ENCODE data around the gene NCKAP1. TPM values are rescaled to one million over a fixed set of nuclear protein-coding genes. Genes with fewer than 3 reads are reported as not detected.

The NCKAP1 gene
- total RNA-seq, 1 donor from 2014 or later = 180 TPM

GRCh38 chr2:183027443-183027842, 10.8 kb downstream of the NCKAP1 start:
- H3K27me3 ChIP-seq (ENCODE audit: control insufficient read depth, insufficient read depth, low read length) = no peaks in the 10 kb centered on the region
- no peak for FAIRE-seq
- H3K36me3 ChIP-seq (ENCODE audit: control insufficient read depth, insufficient read depth, low read length) = peaks cover 3% of the 10 kb centered on the region
- H3K4me3 ChIP-seq (ENCODE audit: low read depth, low read length) = no peak overlapping the region
- DNase-seq (ENCODE audit: low read depth) = no peak
- TF ChIP-seq CTCF (IDR thresholded peaks at IDR 0.05; ENCODE audit: insufficient read depth, low read length, severe bottlenecking) = no peak

- Histone ChIP-seq H3K4me3 (ENCODE audit: low read depth, low read length) (no peak overlapping the region), H3K27me3 (ENCODE audit: control insufficient read depth, insufficient read depth, low read length) (no peaks in the 10 kb centered on the region), H3K36me3 (ENCODE audit: control insufficient read depth, insufficient read depth, low read length) (peaks cover 4% of the 10 kb centered on the region)
- DNase-seq (ENCODE audit: low read depth) (no peak), FAIRE-seq (no peak)
- TF ChIP-seq CTCF (IDR thresholded peaks at IDR 0.05; ENCODE audit: insufficient read depth, low read length, severe bottlenecking) = no peak
These were observed 11.8 kb downstream of the NCKAP1 start for GRCh38 chr2:183026424-183026823.

- Histone ChIP-seq H3K36me3 (ENCODE audit: control insufficient read depth, insufficient read depth, low read length) (peaks cover 4% of the 10 kb centered on the region), H3K27me3 (ENCODE audit: control insufficient read depth, insufficient read depth, low read length) (no peaks in the 10 kb centered on the region), H3K4me3 (ENCODE audit: low read depth, low read length) (no peak overlapping the region)
- no peak for DNase-seq (ENCODE audit: low read depth)
- TF ChIP-seq CTCF (IDR thresholded peaks at IDR 0.05; ENCODE audit: insufficient read depth, low read length, severe bottlenecking) = no peak
- no peak for FAIRE-seq
These were observed 12.3 kb downstream of the NCKAP1 start for GRCh38 chr2:183025993-183026392.

GRCh38 chr2:183024339-183025095, 13.7 kb downstream of the NCKAP1 start:
- Histone ChIP-seq H3K4me3 (ENCODE audit: low read depth, low read length) (no peak overlapping the region), H3K27me3 (ENCODE audit: control insufficient read depth, insufficient read depth, low read length) (no peaks in the 10 kb centered on the region), H3K36me3 (ENCODE audit: control insufficient read depth, insufficient read depth, low read length) (peaks cover 4% of the 10 kb centered on the region)
- DNase-seq (ENCODE audit: low read depth) (no peak), FAIRE-seq (no peak)
- TF ChIP-seq CTCF (IDR thresholded peaks at IDR 0.05; ENCODE audit: insufficient read depth, low read length, severe bottlenecking) = no peak

GRCh38 chr2:183022711-183023110, 15.5 kb downstream of the NCKAP1 start:
- H3K4me3 ChIP-seq (ENCODE audit: low read depth, low read length) = no peak overlapping the region
- no peak for DNase-seq (ENCODE audit: low read depth)
- H3K27me3 ChIP-seq (ENCODE audit: control insufficient read depth, insufficient read depth, low read length) = no peaks in the 10 kb centered on the region
- FAIRE-seq = no peak
- no peak for TF ChIP-seq CTCF (IDR thresholded peaks at IDR 0.05; ENCODE audit: insufficient read depth, low read length, severe bottlenecking)
- peaks cover 6% of the 10 kb centered on the region for H3K36me3 ChIP-seq (ENCODE audit: control insufficient read depth, insufficient read depth, low read length)

- TF ChIP-seq CTCF (IDR thresholded peaks at IDR 0.05; ENCODE audit: insufficient read depth, low read length, severe bottlenecking) = no peak
- H3K4me3 ChIP-seq (ENCODE audit: low read depth, low read length) = no peak overlapping the region
- FAIRE-seq (no peak), DNase-seq (ENCODE audit: low read depth) (no peak)
- no peaks in the 10 kb centered on the region for H3K27me3 ChIP-seq (ENCODE audit: control insufficient read depth, insufficient read depth, low read length)
- peaks cover 6% of the 10 kb centered on the region for H3K36me3 ChIP-seq (ENCODE audit: control insufficient read depth, insufficient read depth, low read length)
These were observed 16.6 kb downstream of the NCKAP1 start for GRCh38 chr2:183021613-183022012.
